ENCODE data around the gene TPTE2. TPM values are rescaled to one million over a fixed set of nuclear protein-coding genes. Genes with fewer than 3 reads are reported as not detected.
A peak's percentile ranks its signal among the peaks of the same experiment; 100 is the strongest.

Gene TPTE2
- total RNA-seq, 4 donors from 2014 or later: 0.43 TPM; not detected in 3

DNA sequence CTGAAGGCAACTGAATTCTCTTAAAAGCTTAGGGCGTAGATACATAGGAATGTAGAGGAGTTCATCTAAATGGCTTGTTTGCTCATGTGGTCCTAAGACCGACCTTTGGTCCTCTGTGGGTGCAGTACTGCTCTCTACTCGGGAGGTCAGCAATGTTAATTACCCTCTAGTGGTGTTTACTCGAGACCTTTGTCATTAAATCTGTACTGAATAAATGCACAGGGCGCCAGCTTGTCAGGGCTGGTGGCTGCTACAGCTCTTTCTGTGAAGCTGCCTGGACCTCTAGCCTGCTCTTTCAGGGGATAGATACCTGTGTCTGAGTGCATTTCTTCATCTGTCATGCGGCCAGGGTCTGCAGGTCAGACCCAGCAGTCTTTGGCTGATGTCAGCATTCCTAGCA lies 43.0 kb upstream of the TPTE2 start:
- H3K4me3 ChIP-seq: no peak overlapping the region
- TF ChIP-seq POLR2A (IDR thresholded peaks at IDR 0.05): no peak
- TF ChIP-seq, protein P1, sequence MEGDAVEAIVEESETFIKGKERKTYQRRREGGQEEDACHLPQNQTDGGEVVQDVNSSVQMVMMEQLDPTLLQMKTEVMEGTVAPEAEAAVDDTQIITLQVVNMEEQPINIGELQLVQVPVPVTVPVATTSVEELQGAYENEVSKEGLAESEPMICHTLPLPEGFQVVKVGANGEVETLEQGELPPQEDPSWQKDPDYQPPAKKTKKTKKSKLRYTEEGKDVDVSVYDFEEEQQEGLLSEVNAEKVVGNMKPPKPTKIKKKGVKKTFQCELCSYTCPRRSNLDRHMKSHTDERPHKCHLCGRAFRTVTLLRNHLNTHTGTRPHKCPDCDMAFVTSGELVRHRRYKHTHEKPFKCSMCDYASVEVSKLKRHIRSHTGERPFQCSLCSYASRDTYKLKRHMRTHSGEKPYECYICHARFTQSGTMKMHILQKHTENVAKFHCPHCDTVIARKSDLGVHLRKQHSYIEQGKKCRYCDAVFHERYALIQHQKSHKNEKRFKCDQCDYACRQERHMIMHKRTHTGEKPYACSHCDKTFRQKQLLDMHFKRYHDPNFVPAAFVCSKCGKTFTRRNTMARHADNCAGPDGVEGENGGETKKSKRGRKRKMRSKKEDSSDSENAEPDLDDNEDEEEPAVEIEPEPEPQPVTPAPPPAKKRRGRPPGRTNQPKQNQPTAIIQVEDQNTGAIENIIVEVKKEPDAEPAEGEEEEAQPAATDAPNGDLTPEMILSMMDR (IDR thresholded peaks at IDR 0.05): no peak
- intact Hi-C loops (cut with DNase I; ENCODE audit: low total_unique reads): no loop called here
- no peaks in the 10 kb centered on the region for H3K36me3 ChIP-seq
- H3K9me3 ChIP-seq: no peaks in the 10 kb centered on the region
- no peak overlapping the region for H3K27ac ChIP-seq
- H3K27me3 ChIP-seq: peaks cover 3 to 6% of the 10 kb centered on the region in 2 donors
- peaks cover 0 to 9% of the 10 kb centered on the region in 2 donors for H3K4me1 ChIP-seq
- DNase-seq: no peak

- DNase-seq: no peak
- peaks cover 0 to 9% of the 10 kb centered on the region in 2 donors for H3K4me1 ChIP-seq
- H3K27me3 ChIP-seq: peaks cover 3 to 6% of the 10 kb centered on the region in 2 donors
- TF ChIP-seq, protein P1 (IDR thresholded peaks at IDR 0.05): no peak
- no peak for TF ChIP-seq POLR2A (IDR thresholded peaks at IDR 0.05)
- H3K36me3 ChIP-seq: no peaks in the 10 kb centered on the region
- intact Hi-C loops (cut with DNase I; ENCODE audit: low total_unique reads): no loop called here
- H3K4me3 ChIP-seq: peak overlapping the region; percentile 14 to 40
- H3K9me3 ChIP-seq: no peaks in the 10 kb centered on the region
- no peak overlapping the region for H3K27ac ChIP-seq
Observed at GRCh38 chr13:19601749-19602725, 40.7 kb upstream of the TPTE2 start.

DNA sequence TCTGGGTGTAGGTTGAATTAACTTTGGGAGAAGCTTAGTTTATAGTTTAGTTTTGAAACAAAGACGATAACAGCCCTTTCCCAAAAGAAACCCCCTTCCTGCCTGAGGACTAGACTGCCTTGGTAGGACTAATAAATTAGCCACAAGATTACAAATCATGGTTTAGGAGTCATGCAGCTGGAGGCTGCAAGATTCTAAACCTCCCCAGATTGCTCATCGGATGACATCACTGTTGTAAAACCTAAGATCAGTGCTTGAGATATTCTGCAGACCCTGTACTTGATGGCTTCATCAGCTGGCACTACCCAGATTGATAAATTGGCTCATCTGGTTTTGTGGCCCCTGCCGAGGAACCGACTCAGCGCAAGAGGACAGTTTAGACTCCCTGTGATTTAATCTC lies 36.2 kb upstream of the TPTE2 start:
- Histone ChIP-seq H3K4me3 (no peak overlapping the region), H3K9me3 (no peaks in the 10 kb centered on the region), H3K27me3 (peaks cover 3 to 6% of the 10 kb centered on the region in 2 donors), H3K4me1 (peaks cover 0 to 9% of the 10 kb centered on the region in 2 donors), H3K27ac (no peak overlapping the region), H3K36me3 (no peaks in the 10 kb centered on the region)
- TF ChIP-seq POLR2A (IDR thresholded peaks at IDR 0.05): no peak
- intact Hi-C loops (cut with DNase I; ENCODE audit: low total_unique reads): no loop called here
- DNase-seq: no peak

- no peak for TF ChIP-seq POLR2A (IDR thresholded peaks at IDR 0.05)
- TF ChIP-seq, protein P1 (IDR thresholded peaks at IDR 0.05): no peak
- Histone ChIP-seq H3K27ac (no peak overlapping the region), H3K9me3 (no peaks in the 10 kb centered on the region), H3K4me3 (no peak overlapping the region), H3K27me3 (peaks cover 3 to 4% of the 10 kb centered on the region in 2 donors), H3K4me1 (peaks cover 0 to 5% of the 10 kb centered on the region in 2 donors), H3K36me3 (no peaks in the 10 kb centered on the region)
- DNase-seq: no peak
- intact Hi-C loops (cut with DNase I; ENCODE audit: low total_unique reads): no loop called here
Observed at GRCh38 chr13:19596960-19597361, 35.6 kb upstream of the TPTE2 start.

GRCh38 chr13:19596086-19596485 lies 34.8 kb upstream of the TPTE2 start:
- H3K36me3 ChIP-seq: no peaks in the 10 kb centered on the region
- no peaks in the 10 kb centered on the region for H3K4me1 ChIP-seq
- no peak overlapping the region for H3K27ac ChIP-seq
- no peak for TF ChIP-seq POLR2A (IDR thresholded peaks at IDR 0.05)
- TF ChIP-seq, protein P1 (IDR thresholded peaks at IDR 0.05): no peak
- H3K27me3 ChIP-seq: peaks cover 0 to under 1% of the 10 kb centered on the region in 2 donors
- intact Hi-C loops (cut with DNase I; ENCODE audit: low total_unique reads): no loop called here
- H3K4me3 ChIP-seq: no peak overlapping the region
- DNase-seq: no peak
- H3K9me3 ChIP-seq: no peaks in the 10 kb centered on the region

Measured in uterus (tissue), 4 donors.